AG20443 (cell line): Measurements from ENCODE around the gene VSTM2L.
A peak's percentile ranks its signal among the peaks of the same experiment; 100 is the strongest.

ENCODE experiments used
- DNase-seq: peaks from one replicate; pipeline ENCODE4 v3.0.0; 2012; ENCODE audit warnings: low spot score, mixed read lengths

Gene VSTM2L

DNA sequence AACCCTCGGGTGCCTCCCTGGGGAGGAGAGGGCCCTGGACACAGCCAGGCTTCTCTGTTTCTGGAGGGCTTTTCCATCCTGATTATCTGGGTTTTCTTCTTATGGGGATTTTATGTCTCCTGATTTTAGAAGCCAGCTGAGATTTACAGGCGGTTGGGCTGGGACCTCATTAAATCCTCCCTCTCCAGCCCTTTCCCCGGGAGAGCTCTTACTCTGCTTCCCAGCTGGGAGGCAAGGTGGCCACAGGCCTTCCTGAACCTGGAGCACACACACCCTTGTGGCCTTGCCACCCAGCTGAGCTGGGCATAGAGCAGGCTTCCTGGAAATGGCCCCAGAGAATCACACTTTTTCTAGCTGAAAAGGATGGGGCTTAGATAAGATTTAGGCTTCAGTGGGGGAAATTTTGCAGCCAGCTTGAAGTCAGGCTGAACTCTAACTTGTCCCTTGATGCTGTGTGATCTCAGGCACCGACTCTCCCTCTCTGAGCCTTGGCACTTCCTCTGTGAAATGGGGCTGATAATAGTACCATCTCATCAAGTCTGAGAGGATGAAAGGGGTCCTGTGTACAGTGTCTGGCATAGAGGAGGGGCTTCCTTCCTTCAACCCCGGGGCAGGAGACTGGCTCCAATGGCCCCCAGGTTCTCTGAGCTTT lies 16.6 kb downstream of the VSTM2L start:
- no peak for DNase-seq

DNA sequence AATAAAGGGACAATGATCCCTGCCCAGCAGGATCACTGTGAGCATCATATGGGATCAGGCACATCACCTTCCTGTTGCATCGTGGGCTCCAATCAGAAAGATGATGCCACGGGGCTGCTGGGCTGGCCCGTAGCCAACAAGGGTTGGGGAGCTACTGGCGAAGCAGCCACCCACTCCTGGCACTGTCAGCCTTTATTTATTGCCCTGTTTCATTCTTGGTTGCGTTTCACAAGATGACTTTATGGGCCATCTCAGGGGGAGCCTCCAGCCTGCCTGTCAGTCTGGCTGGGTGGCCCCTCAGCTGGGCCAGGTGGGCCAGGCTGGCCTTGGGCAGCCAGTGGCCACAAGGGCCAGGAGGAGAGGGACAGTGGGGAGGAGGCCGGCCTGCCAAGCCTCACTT lies 17.3 kb downstream of the VSTM2L start:
- no peak for DNase-seq

DNA sequence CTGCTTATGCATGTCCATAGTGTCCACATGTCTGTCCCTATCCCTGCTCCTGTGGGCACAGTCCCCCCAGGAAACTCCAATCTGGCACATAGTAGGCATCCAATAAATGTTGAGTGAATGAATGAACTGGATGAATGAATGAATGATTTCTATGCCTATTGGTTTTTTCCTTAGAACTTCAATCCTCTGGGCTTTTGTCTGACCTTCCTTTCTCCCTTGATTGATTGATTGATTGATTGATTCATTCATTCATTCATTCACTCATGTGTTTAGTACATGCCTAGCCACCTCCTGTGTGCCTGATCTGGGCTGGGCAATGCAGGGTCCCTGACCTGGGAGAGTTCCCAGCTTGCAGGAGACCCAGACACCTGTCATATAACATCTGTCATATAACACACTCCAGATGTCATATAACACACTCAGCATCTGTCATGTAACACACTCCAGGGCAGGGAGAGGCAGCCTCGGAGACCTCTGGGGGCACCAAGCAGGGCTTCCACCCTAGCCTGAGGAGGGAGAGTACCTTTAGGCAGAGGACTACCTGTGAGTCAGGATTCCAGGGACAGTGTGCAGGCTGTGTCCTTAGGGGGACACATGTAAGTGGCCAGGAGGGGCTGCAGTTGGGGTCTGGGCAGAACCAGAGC lies 17.9 kb downstream of the VSTM2L start:
- DNase-seq: no peak

- DNase-seq: no peak
These were observed 18.5 kb downstream of the VSTM2L start for GRCh38 chr20:37921341-37921929.

DNA sequence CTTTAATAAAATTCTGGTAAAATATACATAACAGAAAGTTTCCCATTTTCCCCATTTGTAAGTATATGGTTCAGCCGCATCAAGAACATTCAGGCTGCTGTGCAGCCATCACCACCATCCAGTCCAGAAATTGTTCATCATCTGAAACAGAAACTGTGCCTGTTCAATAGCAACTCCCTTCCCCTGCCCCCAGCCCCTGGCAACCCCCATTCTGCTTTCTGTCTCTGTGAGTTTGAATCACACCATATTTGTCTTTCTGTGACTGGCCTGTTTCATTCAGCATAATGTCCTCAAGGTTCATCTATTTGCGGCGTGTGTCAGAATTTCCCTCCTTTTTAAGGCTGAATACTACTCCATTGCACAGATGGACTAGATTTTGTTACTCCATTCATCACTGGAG lies 19.1 kb downstream of the VSTM2L start:
- no peak for DNase-seq

GRCh38 chr20:37925265-37926165 lies 22.6 kb downstream of the VSTM2L start:
- DNase-seq: no peak

- no peak for DNase-seq
These were observed 23.7 kb downstream of the VSTM2L start for GRCh38 chr20:37926612-37927011.

DNA sequence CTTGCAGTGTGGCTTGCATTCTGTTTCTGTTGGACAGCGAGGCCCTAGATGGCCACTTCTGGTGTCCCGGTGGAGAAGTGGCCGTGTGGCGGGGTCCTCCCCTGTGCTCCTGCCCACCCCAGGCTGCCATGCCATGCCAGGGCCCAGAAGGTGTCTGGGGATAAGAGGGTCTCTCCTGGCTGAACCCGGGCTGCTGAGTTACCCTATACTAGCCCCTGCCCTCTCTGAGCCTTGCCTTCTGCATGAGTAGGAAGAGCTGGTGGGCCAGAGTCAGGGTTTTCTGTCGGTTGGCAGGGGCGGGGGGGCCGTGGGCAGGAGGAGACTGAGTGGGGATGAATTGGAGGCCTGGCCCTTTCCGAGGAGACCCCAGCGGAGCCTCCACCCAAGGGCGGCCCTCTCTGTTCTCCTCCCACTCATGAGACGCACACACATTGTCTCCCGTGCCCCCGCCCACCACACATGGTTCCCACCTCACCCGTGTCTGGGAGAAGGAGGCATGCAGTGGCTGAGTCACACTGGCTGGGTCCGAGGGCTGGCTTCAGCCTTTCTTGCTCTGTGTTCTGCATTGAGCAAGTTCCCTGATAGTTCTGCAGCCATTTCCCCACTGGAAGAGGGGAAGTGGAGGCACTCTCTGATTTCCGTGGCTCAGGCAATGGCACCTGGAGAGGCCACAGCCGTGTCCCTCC lies 24.6 kb downstream of the VSTM2L start:
- no peak for DNase-seq

DNA sequence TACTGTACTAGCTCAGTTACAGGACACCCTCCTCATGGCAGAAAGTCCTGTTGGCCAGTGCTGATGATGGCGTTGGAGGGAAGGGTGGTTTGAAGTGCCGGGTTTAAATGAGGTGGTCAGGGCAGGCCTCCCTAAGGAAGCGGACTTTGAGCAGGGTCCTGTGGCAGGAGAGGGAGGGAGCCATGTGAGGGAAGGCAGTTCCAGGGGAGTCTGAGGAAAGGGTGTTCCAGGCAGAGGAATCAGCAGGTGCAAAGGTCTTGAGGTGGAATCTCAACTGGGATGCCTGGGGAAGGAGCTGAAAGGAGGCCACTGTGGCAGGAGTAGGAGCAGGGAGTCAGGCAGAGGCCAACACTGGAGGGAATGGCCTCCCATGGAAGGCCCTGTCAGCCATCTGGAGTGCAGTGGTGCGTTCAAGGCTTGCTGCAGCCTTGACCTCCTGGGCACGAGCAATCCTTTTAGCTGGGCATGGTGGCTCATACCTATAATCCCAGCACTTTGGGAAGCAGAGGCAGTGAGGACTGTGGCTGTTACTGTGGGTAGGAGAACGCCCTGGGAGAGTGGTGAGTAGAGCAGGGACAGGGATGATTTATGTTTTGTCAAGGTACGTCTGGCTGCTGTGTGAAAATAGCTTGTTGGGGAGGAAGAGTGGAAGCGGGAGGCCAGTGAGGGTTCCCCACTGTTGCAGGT lies 26.2 kb downstream of the VSTM2L start:
- DNase-seq: no peak

- DNase-seq: no peak
These were observed 26.7 kb downstream of the VSTM2L start for GRCh38 chr20:37929683-37930014.

DNA sequence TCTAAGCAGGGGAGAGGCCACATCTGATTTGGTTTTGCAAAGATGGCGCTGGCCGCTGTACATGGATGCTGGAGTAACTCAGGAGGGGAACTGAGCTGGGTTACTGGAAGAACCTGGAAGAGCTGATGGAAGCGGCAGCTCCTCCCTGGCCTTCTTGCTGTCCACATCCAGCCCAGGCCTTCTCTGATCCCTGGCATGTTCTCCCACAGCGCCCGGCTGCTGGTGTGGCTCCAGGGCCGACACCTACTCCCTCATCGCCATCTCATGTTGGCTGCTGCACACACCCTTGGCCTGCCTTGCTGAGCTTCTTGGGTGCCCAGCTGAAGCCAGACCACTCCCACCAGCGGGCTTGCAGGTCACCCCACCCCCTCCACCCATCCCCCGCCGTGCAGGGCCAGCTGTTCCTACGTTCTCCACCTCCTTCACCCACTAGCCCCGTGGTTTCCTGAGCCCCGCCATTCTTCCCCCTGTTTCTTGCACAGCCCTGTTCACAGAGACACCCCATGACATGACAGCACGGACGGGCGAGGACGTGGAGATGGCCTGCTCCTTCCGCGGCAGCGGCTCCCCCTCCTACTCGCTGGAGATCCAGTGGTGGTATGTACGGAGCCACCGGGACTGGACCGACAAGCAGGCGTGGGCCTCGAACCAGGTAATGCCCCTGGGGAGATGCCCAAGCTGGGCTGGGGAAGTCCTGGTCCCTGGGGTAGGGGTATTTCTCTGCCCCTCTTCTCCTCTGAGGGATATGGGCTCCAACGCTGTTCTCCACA lies 28.4 kb downstream of the VSTM2L start:
- no peak for DNase-seq

GRCh38 chr20:37932074-37932473 lies 29.1 kb downstream of the VSTM2L start:
- no peak for DNase-seq

- no peak for DNase-seq
These were observed 30.0 kb downstream of the VSTM2L start for GRCh38 chr20:37932919-37933318.

DNA sequence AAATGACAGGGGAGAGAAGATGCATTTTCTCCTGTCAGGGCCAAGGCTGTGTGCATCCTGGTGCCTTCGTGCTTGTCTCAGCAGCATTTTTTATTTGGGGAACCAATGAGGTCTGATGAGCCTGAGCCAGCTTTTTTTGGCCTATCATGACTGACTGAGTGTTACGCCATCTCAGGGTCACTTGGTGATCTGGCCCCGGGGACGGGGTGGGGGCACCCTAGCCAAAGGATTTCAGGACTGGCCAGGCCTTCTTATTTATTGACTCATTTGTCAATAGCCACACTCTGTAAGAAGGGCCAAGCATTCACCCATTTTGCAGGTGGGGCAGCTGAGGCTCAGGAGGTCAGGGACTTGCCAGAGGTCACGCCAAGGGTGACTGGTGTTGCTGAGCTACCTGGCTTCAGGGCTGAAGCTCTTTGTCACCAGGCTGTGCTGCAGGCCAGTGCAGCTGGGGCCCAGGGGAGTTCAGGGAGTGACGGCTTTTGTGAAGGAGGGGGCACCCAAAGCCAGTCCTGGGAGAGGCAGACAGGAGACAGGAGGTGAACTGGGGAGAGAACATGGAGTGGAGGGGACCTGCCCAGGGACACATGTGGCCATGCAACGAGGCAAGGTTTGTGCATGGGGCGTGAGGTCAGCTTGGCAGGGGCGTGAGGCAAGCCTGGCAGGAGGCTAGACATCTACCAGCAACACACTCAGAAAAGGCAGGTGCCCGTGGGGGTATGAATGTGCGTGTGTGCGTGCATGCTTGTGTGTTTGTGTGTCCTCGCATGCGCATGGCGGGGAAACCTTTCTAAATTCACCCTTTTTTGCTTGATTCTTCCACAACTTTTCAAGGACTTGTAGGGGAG lies 31.1 kb downstream of the VSTM2L start:
- no peak for DNase-seq

- no peak for DNase-seq
These were observed 31.9 kb downstream of the VSTM2L start for GRCh38 chr20:37934634-37935375.

DNA sequence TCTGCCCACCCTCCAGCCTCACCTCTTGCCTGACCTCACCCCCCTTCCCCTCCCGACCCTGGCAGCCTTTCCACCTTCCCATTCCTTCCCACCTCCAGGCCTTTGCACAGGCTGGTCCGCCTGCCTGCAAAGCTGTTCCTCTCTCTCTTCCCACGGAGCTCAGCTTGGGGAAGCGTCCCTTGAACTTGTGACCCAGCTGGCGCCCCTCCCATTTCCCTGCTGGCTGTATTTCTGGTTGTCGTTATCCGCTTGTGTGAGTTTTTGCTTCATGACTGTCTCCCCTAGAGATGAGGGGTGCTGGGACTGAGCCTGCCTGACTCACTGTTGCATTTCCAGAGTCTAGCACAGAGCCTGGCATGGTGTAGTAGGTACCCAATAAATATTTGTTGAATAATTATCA lies 32.5 kb downstream of the VSTM2L start:
- peak; percentile 35 for DNase-seq

DNA sequence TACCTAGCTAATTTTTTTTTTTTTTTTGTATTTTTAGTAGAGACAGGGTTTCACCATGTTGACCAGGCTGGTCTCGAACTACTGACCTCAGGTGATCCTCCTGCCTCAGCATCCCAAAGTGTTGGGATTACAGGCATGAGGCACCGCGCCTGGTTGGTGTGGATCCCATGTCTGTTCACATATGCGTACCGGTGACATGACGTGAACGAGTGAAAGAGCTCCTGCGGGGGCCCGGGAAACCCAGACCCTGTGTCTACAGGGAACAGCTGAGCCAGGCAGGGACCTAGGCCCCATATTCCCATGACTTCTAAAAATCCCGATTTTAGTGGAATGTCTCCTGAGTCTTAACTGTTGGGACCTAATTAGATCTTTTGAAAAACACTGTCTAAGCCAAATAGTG lies 33.1 kb downstream of the VSTM2L start:
- DNase-seq: no peak

DNA sequence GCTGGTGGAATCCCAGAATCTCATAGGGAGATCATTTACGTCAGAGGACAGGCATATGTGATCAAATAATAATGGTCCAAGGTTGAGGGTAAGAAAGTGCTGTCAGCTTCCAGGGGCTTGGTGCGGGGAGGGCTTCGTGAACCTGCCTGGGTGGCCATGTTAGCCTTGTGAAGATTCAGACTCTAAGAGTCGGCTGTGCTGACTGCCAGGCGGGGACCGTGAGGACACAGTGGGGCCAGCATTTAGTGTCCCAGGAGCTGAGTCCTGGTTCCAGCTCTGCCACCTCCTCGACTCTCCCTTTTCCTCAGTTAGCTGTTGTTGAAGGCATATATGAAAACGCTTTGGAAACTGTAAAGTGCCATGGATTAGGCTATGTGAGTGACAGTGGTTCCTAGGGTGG lies 33.5 kb downstream of the VSTM2L start:
- DNase-seq: no peak

DNA sequence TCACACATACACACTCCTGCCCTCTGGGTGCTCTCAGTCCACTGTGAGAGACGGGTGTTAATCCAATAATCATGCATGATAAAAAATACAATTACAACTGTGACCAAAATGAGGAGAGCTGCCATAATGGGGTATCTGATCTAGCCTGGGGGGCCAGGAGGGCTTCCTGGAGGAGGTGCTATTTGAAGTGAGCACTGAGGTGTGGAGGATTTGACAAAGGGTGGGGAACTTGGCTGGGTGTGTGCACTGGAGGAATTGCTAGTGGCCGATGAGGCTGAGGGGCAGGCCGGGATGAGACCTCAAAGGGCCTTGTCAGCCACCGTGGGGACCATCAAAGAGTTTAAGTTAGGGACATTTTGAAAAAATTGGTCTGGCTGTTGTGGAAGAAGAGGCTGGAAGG lies 34.8 kb downstream of the VSTM2L start:
- DNase-seq: no peak
